NB4 (cell line): Measurements from ENCODE around the gene THSD7A.

Experiments used
- DNase-seq: peaks from one replicate; pipeline ENCODE4 v3.0.0; 2010; ENCODE audit warnings: low read depth
- H3K4me3 ChIP-seq: one replicate; pipeline ENCODE4 v1.5.1; 2011; ENCODE audit warnings: mild to moderate bottlenecking, low read depth, low read length, moderate library complexity
- CTCF ChIP-seq: IDR thresholded peaks from one replicate; pipeline ENCODE4 v1.5.1; 2012; ENCODE audit warnings: low read depth, low read length
- MYC ChIP-seq: IDR thresholded peaks from 2 replicates; pipeline ENCODE4 v1.6.1; 2011; ENCODE audit warnings: low read depth, low read length
- POLR2A ChIP-seq: IDR thresholded peaks from 2 replicates; pipeline ENCODE4 v1.6.1; 2011; ENCODE audit warnings: mild to moderate bottlenecking; ENCODE audit not compliant: insufficient read length; ENCODE audit errors: extremely low read depth
- TF ChIP-seq, protein P1 (sequence below): IDR thresholded peaks from 2 replicates; pipeline ENCODE4 v1.6.1; 2011; ENCODE audit warnings: low read depth, low read length

The THSD7A gene

DNA sequence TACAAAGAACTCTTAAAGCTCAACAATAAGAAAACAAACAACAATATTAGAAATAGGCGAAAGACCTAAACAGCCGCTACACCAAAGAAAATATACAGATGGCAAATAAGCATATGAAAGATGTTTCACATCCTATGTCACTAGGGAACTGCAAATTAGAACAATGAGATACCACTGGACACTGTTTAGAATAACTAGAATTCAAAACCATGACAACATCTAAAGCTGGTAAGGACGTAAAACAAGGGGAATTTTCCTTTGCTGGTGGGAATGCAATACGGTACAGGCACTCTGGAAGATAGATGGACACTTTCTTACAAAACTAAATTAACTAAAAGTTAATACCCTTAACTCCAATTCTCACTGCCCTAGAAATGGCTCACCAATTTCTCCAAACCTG lies 44.5 kb downstream of the THSD7A start:
- TF ChIP-seq MYC (no peak), POLR2A (no peak), CTCF (no peak)
- TF ChIP-seq, protein P1, sequence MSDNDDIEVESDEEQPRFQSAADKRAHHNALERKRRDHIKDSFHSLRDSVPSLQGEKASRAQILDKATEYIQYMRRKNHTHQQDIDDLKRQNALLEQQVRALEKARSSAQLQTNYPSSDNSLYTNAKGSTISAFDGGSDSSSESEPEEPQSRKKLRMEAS, result no peak
- H3K4me3 ChIP-seq, result no peak overlapping the region
- no peak for DNase-seq

GRCh38 chr7:11786186-11786585 lies 45.8 kb downstream of the THSD7A start:
- no peak for DNase-seq

DNA sequence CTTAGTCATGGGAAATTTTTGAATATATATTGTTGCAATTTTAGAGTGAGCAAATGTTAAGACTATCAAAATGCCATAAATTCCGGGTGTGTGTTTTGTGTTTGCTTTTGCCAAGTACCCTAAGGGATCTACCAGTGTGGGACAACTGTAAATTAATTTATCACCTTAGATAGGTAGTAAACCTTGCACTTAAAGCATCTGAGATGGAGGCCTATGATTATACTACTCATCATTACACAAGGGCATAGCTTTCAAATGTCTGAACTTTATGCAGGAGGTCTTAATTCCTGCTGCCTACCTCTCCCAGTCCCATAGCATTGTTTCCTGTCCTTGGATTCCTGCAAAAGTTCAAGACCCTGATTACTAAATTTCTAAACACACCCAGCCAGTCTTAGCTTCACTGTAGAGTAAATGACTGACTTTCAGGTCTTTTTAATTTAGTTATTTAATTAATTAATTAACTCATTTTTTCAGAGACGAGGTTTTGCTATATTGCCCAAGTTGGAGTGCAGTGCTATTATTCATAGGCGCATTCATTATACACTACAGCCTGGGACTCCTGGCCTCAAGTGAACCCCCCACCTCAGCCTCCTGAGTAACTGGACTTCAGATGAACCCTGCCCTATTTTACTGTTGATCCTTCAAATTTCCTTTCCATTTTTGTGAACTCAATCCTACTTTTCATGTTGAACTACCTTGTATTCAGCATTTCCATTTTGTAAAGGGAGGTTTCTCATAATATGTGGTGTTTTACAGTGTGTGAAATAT lies 47.0 kb downstream of the THSD7A start:
- no peak overlapping the region for H3K4me3 ChIP-seq
- DNase-seq, result no peak
- TF ChIP-seq, protein P1, result no peak
- TF ChIP-seq MYC, result no peak
- no peak for TF ChIP-seq CTCF
- no peak for TF ChIP-seq POLR2A

More at GRCh38 chr7:11786186-11786585, 45.8 kb downstream of the THSD7A start:
- TF ChIP-seq MYC, result no peak
- TF ChIP-seq CTCF, result no peak
- no peak for TF ChIP-seq POLR2A
- TF ChIP-seq, protein P1, result no peak
- no peak overlapping the region for H3K4me3 ChIP-seq

GRCh38 chr7:11779864-11780674 lies 51.9 kb downstream of the THSD7A start:
- no peak for TF ChIP-seq POLR2A
- TF ChIP-seq, protein P1, result 0 out of 2 replicates have a peak, but pooled peaks have one; percentile 22
- no peak overlapping the region for H3K4me3 ChIP-seq
- no peak for DNase-seq

DNA sequence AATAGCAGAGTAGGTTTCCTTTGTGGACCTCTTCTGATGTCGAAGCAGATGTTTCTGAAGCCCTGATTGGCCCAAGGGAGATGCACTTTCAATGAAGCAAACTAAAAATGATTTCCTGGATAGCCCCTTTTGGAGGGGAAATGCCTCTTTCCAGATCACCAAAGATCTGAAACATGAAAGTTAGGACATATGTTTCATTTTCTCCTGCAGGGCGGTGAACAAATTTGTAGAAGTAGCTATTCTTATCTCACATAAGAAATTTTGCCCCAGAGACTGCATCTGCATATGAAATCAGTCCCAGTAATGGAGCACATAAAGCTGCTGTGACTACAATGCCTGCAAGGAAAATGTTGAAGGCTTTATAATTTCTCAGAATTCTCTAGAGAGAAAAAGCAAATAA lies 56.0 kb downstream of the THSD7A start:
- no peak for TF ChIP-seq CTCF
- no peak for DNase-seq
- no peak overlapping the region for H3K4me3 ChIP-seq

GRCh38 chr7:11775401-11775800 lies 56.6 kb downstream of the THSD7A start:
- no peak overlapping the region for H3K4me3 ChIP-seq
- no peak for DNase-seq
- TF ChIP-seq CTCF (no peak), MYC (no peak), POLR2A (no peak)
- TF ChIP-seq, protein P1, result no peak
